Measurements from ENCODE around the gene RNF151. TPM values are rescaled to one million over a fixed set of nuclear protein-coding genes. Genes with fewer than 3 reads are reported as not detected.

RNF151 gene
- total and polyA plus RNA-seq, 2 of the 13 experiments (the other 11 are each of a cell fraction or from before 2014, with no cell fraction given), result not detected

- TF ChIP-seq ZFY (CRISPR knock-in tag; IDR thresholded peaks at IDR 0.05), result peak; percentile 61
- TF ChIP-seq ARID2 (CRISPR knock-in tag; IDR thresholded peaks at IDR 0.05; ENCODE audit: borderline replicate concordance), result no peak
- 0 out of 2 replicates have a peak, but pooled peaks have one; percentile 24 for TF ChIP-seq KMT2A (CRISPR knock-in tag; IDR thresholded peaks at IDR 0.05)
- 0 out of 2 replicates have a peak, but pooled peaks have one; percentile 58 for TF ChIP-seq AKAP8 (CRISPR knock-in tag; IDR thresholded peaks at IDR 0.05)
- TF ChIP-seq MTF1 (CRISPR knock-in tag; IDR thresholded peaks at IDR 0.05), result no peak
- no peak for TF ChIP-seq ZNF441 (CRISPR knock-in tag; IDR thresholded peaks at IDR 0.05; ENCODE audit: borderline replicate concordance)
- peak; percentile 86 for TF ChIP-seq ZFP90 (CRISPR knock-in tag; IDR thresholded peaks at IDR 0.05; ENCODE audit: borderline replicate concordance)
- TF ChIP-seq ISX (CRISPR knock-in tag; conservative IDR thresholded peaks at IDR 0.05), result no peak
- TF ChIP-seq ETV5 (CRISPR knock-in tag; IDR thresholded peaks at IDR 0.05; ENCODE audit: borderline replicate concordance), result no peak; the same call in 1 of the 2 replicates
- no peak for TF ChIP-seq TRIM22 (IDR thresholded peaks at IDR 0.05)
- TF ChIP-seq NR0B2 (CRISPR knock-in tag; IDR thresholded peaks at IDR 0.05), result 0 out of 2 replicates have a peak, but pooled peaks have one; percentile 25
- TF ChIP-seq SIN3B (IDR thresholded peaks at IDR 0.05; ENCODE audit: low read length), result no peak
- no peak for TF ChIP-seq ZNF619 (CRISPR knock-in tag; IDR thresholded peaks at IDR 0.05)
- no peak for TF ChIP-seq KAT2B (IDR thresholded peaks at IDR 0.05; ENCODE audit: borderline replicate concordance, low read depth, low read length)
- no peak for TF ChIP-seq HNF4G (IDR thresholded peaks at IDR 0.05; ENCODE audit: borderline replicate concordance, low read depth, low read length)
- no peak for TF ChIP-seq HNF4G (CRISPR knock-in tag; IDR thresholded peaks at IDR 0.05; ENCODE audit: borderline replicate concordance, low read depth)
- no peak for TF ChIP-seq ZNF660 (CRISPR knock-in tag; IDR thresholded peaks at IDR 0.05; ENCODE audit: borderline replicate concordance, low read depth)
- TF ChIP-seq MZF1 (CRISPR knock-in tag; IDR thresholded peaks at IDR 0.05; ENCODE audit: borderline replicate concordance), result no peak
- TF ChIP-seq ZNF75D (CRISPR knock-in tag; IDR thresholded peaks at IDR 0.05; ENCODE audit: borderline replicate concordance), result no peak
- 0 out of 2 replicates have a peak, but pooled peaks have one; percentile 25 for TF ChIP-seq ZBED4 (CRISPR knock-in tag; IDR thresholded peaks at IDR 0.05; ENCODE audit: borderline replicate concordance)
- TF ChIP-seq E2F5 (CRISPR knock-in tag; conservative IDR thresholded peaks at IDR 0.05), result no peak
- no peak for TF ChIP-seq ZNF879 (CRISPR knock-in tag; IDR thresholded peaks at IDR 0.05)
These were observed 37.4 kb downstream of the RNF151 start (continued) for GRCh38 chr16:2003827-2004641.

Measured in HepG2 (cell line).